ENCODE results near the gene ASTN2.

- TF ChIP-seq POLR2A (IDR thresholded peaks at IDR 0.05) (no peak), CTCF (IDR thresholded peaks at IDR 0.05) (no peak)
Measured at GRCh38 chr9:116488373-116488772, 926.5 kb downstream of the ASTN2 start.

Measured in right lobe of liver (tissue), 4 donors.